ENCODE measurements around the gene PTPRD. TPM values are rescaled to one million over a fixed set of nuclear protein-coding genes. Genes with fewer than 3 reads are reported as not detected.

Gene PTPRD
- total and polyA plus RNA-seq, 9 of the 15 experiments (the other 6 are each of a cell fraction or from before 2014, with no cell fraction given), result 0.11 TPM; not detected in 8

DNA sequence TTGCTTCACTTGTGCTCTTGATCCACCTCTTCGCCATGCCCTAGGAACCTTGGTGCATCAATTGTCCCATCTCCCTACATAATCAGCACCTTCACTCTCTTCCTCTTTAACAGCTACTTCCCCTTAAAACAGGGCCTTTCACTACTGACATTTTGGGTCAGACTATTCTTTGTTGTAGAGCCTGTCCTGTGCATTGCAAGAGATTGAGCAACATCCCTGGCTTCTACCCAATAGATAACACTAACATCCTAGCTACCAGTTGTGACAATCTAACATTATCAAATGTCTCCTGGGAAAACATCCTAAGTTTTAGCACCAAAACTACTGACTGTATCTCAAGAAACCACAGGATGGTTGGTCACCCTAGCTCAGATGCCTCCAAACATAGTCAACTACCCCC lies 1958.9 kb downstream of the PTPRD start:
- no peak overlapping the region for H3K27ac ChIP-seq (ENCODE audit: extremely low read depth, low read depth, low read length)
- BruUV-seq (replicated peaks), result no TSS peak
- ATAC-seq, result no peak
- no peaks in the 10 kb centered on the region for H3K9me3 ChIP-seq (replicated peaks; ENCODE audit: control insufficient read depth, insufficient read depth, low read depth, low read length)
- POLR2A ChIA-PET, result no interaction called here
- no peaks in the 10 kb centered on the region for H3K9me1 ChIP-seq (ENCODE audit: control insufficient read depth, insufficient read depth, low read length)
- intact Hi-C loops (cut with micrococcal nuclease) (no loop called here), in situ Hi-C loops (cut with MboI) (no loop called here)
- H3K79me2 ChIP-seq (ENCODE audit: control insufficient read depth, insufficient read depth, low read length), result no peaks in the 10 kb centered on the region
- H2AFZ ChIP-seq (ENCODE audit: low read depth, low read length), result no peak overlapping the region
- no peak overlapping the region for H3K4me2 ChIP-seq (ENCODE audit: insufficient read depth, low read length)
- TF ChIP-seq MEIS2 (IDR thresholded peaks at IDR 0.05; ENCODE audit: partially characterized antibody) (no peak), ZBTB8A (IDR thresholded peaks at IDR 0.05; ENCODE audit: partially characterized antibody) (no peak), NR2F6 (CRISPR knock-in tag; IDR thresholded peaks at IDR 0.05) (no peak), NUFIP1 (IDR thresholded peaks at IDR 0.05; ENCODE audit: partially characterized antibody) (no peak), LCOR (CRISPR knock-in tag; IDR thresholded peaks at IDR 0.05) (no peak), CHD2 (IDR thresholded peaks at IDR 0.05; ENCODE audit: low read depth, low read length) (no peak), PHF20 (IDR thresholded peaks at IDR 0.05; ENCODE audit: partially characterized antibody) (no peak), CEBPB (tag; IDR thresholded peaks at IDR 0.05) (no peak), TAL1 (IDR thresholded peaks at IDR 0.05) (no peak), ZNF124 (CRISPR knock-in tag; IDR thresholded peaks at IDR 0.05) (no peak), BCL6 (CRISPR knock-in tag; IDR thresholded peaks at IDR 0.05) (no peak)
- TF ChIP-seq, protein P1, sequence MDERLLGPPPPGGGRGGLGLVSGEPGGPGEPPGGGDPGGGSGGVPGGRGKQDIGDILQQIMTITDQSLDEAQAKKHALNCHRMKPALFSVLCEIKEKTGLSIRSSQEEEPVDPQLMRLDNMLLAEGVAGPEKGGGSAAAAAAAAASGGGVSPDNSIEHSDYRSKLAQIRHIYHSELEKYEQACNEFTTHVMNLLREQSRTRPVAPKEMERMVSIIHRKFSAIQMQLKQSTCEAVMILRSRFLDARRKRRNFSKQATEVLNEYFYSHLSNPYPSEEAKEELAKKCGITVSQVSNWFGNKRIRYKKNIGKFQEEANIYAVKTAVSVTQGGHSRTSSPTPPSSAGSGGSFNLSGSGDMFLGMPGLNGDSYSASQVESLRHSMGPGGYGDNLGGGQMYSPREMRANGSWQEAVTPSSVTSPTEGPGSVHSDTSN (CRISPR knock-in tag; IDR thresholded peaks at IDR 0.05; ENCODE audit: low read depth), result no peak
- TF ChIP-seq, protein P1 (tag; conservative IDR thresholded peaks at IDR 0.05; ENCODE audit: low read depth), result no peak
- TF ChIP-seq, protein P2, sequence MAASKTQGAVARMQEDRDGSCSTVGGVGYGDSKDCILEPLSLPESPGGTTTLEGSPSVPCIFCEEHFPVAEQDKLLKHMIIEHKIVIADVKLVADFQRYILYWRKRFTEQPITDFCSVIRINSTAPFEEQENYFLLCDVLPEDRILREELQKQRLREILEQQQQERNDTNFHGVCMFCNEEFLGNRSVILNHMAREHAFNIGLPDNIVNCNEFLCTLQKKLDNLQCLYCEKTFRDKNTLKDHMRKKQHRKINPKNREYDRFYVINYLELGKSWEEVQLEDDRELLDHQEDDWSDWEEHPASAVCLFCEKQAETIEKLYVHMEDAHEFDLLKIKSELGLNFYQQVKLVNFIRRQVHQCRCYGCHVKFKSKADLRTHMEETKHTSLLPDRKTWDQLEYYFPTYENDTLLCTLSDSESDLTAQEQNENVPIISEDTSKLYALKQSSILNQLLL (CRISPR knock-in tag; IDR thresholded peaks at IDR 0.05; ENCODE audit: borderline replicate concordance), result no peak
- TF ChIP-seq, protein P3, sequence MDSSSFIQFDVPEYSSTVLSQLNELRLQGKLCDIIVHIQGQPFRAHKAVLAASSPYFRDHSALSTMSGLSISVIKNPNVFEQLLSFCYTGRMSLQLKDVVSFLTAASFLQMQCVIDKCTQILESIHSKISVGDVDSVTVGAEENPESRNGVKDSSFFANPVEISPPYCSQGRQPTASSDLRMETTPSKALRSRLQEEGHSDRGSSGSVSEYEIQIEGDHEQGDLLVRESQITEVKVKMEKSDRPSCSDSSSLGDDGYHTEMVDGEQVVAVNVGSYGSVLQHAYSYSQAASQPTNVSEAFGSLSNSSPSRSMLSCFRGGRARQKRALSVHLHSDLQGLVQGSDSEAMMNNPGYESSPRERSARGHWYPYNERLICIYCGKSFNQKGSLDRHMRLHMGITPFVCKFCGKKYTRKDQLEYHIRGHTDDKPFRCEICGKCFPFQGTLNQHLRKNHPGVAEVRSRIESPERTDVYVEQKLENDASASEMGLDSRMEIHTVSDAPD (CRISPR knock-in tag; IDR thresholded peaks at IDR 0.05), result no peak
- H3K4me1 ChIP-seq (replicated peaks in 1 of 2; ENCODE audit: control insufficient read depth in 2 of 2, insufficient read depth in 2 of 2, low read length in 2 of 2), result no peaks in the 10 kb centered on the region
- no peaks in the 10 kb centered on the region for H3K27me3 ChIP-seq (ENCODE audit: control insufficient read depth in 2 of 2, insufficient read depth in 2 of 2, low read length in 2 of 2)
- DNase-seq (ENCODE audit: extremely low read depth in 1 of 4, low spot score in 3 of 4), result no peak
- CTCF ChIA-PET (ENCODE audit: low intra/inter-chr PET ratio), result no interaction called here
- no peak overlapping the region for H3K4me3 ChIP-seq
- H4K20me1 ChIP-seq (replicated peaks; ENCODE audit: control insufficient read depth, insufficient read depth, low read length), result no peaks in the 10 kb centered on the region
- no peak overlapping the region for H3K9ac ChIP-seq (ENCODE audit: insufficient read depth in 1 of 2, low read depth in 2 of 2, low read length in 2 of 2)
- WGBS (ENCODE audit: insufficient coverage, low coverage, missing lambda C conversion rate), result 0% methylated on average over 1 of the region's 1 CpG
- no peaks in the 10 kb centered on the region for H3K36me3 ChIP-seq (ENCODE audit: control insufficient read depth, insufficient read depth, low read length)
- FAIRE-seq, result no peak
